GM19328 (cell line): ENCODE data around the gene COX6A1.

Experiments used
- ATAC-seq: cut with Tn5 transposase; IDR thresholded peaks from one replicate; pipeline ENCODE4 v1.9.1; 2021; ENCODE audit warnings: mild to moderate bottlenecking, moderate library complexity; ENCODE audit not compliant: unreplicated experiment

The COX6A1 gene

DNA sequence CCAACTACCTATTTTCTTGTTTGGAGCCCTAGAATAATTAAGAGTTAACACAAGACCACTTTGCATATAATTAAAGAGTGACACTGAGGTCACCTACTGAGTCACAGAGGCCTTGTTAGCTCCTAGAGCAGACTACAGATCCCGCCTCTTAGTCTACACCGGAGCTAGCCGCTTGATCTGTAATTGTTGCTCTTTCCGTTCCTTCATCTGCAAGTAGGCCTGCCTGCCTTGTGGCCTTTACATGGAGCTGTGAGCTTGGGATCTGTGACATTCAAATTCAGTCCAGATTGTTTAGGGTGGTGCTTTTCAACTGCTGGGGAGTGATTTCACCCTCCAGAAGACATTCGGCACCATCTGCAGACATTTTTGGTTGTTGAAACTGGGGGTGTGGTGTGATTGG, 52.4 kb downstream of the COX6A1 start:
- ATAC-seq = no peak
